SU-DHL-6 (cell line): ENCODE measurements around the gene SLC5A5.

Source experiments
- CTCF ChIP-seq: fragments of 200-600 bp; sonication (generic); IDR thresholded peaks from one replicate; pipeline ENCODE4 v1.5.1; 2017; ENCODE audit warnings: antibody characterized with exemption, mild to moderate bottlenecking, low read length, moderate library complexity; ENCODE audit not compliant: insufficient read depth, poor library complexity, severe bottlenecking
- EZH2phosphoT487 ChIP-seq: fragments of 200-600 bp; sonication (generic), shearing (Covaris generic); conservative IDR thresholded peaks from 2 replicates; pipeline ENCODE4 v1.6.1; 2018; ENCODE audit warnings: mild to moderate bottlenecking, antibody characterized with exemption, low read length, moderate library complexity, mixed read lengths

GRCh38 chr19:17922138-17922537 is 50.4 kb downstream of the SLC5A5 start:
- TF ChIP-seq CTCF, result no peak
- TF ChIP-seq EZH2phosphoT487, result no peak
